LNCAP (cell line): ENCODE measurements around the gene SIPA1L3.

Experiments used
- TF ChIP-seq, protein P1 (sequence below): fragments of 450-650 bp; IDR thresholded peaks from 2 replicates; pipeline ENCODE4 v1.5.1; 2017; ENCODE audit warnings: mild to moderate bottlenecking

Gene SIPA1L3

DNA sequence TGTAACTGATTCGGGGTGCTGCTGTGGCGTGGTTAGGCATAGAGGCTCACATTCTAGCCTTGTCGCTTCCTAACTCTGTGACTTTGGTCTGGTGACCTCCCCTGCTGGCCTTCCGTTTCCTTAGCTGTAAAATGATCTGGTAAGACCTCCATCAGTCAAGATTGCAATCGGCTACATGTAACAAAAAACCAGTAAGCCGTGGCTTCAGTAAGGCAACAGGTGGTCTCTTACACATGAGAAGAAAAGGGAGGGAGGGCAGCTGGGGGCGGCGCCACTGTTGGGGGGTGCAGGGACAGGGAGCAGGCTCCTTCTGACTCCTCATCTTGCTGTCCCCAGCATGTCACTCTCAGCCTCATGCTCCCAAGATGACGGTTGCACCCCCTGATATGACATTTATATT is 148.0 kb downstream of the SIPA1L3 start:
- TF ChIP-seq, protein P1, sequence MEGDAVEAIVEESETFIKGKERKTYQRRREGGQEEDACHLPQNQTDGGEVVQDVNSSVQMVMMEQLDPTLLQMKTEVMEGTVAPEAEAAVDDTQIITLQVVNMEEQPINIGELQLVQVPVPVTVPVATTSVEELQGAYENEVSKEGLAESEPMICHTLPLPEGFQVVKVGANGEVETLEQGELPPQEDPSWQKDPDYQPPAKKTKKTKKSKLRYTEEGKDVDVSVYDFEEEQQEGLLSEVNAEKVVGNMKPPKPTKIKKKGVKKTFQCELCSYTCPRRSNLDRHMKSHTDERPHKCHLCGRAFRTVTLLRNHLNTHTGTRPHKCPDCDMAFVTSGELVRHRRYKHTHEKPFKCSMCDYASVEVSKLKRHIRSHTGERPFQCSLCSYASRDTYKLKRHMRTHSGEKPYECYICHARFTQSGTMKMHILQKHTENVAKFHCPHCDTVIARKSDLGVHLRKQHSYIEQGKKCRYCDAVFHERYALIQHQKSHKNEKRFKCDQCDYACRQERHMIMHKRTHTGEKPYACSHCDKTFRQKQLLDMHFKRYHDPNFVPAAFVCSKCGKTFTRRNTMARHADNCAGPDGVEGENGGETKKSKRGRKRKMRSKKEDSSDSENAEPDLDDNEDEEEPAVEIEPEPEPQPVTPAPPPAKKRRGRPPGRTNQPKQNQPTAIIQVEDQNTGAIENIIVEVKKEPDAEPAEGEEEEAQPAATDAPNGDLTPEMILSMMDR: no peak

DNA sequence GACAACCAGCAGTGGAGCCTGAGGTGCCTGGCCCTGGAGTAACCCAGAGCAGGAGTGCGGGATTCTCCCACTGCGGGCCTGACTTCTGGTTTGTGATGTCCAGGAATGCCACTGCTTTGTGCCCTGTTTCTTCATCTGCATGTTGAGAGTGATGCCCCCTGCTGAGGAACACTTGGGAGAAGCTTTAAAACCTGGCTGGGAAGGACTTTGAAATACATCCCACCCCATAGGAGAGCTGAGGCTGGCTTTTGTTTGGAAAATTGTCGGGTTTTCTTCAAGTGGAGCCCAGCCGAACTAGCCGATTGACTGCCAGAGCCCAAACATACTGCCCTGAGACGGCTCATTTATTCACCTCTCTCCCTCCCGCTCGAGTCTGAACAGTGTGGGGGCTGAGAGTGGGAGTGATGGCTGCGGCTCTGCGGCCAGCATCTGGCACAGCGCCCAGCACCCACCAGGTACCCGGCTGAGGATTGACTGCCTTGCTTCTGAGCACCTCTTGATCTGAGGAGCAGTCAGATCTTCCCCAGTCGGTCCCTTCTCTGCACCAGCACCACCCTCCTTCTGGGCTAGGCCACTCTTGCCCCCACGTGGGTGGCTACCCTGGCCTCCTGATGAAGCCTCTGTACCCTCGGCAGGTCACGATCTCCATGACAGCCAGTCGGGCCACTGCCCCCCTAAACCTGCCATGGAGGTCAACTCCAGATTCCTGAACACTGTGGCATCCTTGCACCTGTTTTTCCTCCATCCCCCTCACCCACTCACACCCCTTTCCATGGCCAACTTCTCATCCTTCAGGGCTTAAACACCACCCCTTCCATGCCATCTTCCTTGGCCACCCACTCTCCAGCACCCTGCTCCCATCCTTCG is 148.9 kb downstream of the SIPA1L3 start:
- TF ChIP-seq, protein P1: no peak

DNA sequence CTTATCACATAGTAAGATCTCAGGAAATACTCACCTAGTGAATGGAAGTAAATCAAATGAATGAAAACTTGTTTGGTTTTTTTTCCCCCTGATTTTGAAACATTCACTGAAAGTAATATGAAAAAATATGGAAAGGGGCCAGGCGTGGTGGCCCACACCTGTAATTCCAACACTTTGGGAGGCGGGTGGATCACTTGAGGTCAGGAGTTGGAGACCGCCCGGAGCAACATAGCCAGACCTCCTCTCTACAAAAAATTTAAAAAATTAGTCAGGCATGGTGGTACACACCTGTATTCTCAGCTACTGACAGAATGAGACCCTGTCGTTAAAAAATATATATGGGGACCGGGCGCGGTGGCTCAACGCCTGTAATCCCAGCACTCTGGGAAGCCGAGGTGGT is 149.6 kb downstream of the SIPA1L3 start:
- TF ChIP-seq, protein P1: no peak

DNA sequence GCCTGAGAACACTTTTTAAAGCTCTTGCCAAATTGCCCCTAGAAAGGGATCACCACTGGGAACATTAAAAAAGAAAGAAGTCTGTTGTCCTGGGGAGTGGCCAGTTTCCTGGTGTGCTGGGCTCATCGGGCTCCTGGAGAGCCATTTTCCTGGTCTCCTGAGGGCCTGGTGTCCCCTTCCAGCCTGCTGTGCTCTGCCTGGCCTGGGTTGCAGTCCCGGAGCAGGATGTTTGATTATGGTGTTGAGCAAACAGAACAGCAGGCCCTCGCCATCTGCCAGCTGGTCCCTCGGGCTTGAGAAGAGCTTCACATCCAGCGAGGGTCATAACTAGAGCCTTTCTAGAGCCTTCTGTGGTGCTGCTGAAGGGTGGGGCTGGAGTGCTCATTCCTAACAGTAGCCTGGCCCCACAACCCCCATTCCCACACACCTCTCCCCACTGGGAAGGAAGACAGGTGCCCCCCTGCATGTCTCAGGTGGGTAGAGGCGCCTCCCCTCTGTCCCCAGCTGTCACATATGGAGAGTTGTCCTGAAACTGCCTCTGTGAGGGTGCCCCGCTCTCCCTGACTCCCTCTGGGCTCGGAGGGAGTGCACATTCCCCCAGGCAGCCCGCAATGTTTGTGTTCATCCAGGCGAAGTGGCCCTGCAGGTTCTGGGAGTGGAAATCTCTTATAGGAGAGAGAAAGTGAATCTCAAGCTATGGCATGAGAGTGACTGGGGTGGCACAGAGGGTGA is 151.1 kb downstream of the SIPA1L3 start:
- TF ChIP-seq, protein P1: no peak

DNA sequence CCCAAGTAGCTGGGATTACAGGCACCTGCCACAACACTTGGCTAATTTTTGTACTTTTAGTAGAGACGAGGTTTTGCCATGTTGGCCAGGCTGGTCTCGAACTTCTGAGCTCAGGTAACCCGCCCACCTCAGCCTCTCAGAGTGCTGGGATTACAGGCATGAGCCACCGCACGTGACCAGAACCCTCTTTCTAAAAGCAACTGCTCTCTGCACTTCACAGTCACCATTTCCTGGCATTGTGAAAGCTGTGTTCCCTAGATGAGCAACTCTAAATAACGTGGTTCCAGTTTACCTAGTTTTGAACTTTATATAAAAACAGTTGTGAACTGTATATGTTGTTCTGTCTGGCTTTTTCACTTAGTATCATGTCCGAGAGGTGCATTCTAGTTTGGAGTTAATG is 152.9 kb downstream of the SIPA1L3 start:
- TF ChIP-seq, protein P1: no peak

DNA sequence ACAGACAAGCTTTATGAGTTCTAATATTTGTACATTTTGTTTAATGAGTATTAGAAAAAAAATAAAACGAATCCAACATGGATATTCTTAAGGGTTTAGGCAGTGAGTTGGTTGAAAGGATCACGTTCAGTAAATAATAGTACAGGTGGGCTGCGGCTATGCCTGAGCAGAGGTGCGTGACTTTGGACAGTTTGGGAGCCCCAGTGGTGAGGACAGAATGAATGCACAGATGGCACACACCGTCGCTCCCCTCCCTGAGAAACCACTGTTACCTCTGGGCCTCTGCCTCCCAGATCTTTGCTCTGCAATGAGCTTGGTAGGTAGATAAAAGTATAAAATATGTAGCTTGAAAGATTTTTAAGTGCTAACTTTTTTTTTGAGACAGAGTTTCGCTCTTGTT is 153.3 kb downstream of the SIPA1L3 start:
- TF ChIP-seq, protein P1: no peak

DNA sequence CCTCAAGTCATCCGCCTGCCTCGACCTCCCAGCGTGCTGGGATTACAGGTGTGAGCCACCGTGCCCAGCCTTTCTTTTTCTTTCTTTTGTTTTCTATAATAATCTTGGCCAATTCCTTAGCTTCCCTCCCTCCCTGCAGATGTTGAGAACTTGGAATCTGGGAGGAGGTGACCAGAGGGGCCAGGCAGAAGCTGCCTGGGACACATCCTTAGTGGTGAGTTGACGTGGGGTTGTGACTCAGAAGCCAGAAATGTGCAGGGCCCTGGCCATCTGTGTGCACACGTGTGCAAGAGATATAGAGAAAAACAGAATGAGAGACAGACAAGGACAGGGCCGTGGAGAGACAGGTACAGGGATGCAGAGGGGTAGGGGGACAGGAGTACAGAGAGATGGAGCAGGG is 154.3 kb downstream of the SIPA1L3 start:
- TF ChIP-seq, protein P1: no peak
